Liver (tissue), 9 donors: Measurements from ENCODE around the gene DSG3. TPM values are rescaled to one million over a fixed set of nuclear protein-coding genes. Genes with fewer than 3 reads are reported as not detected.

Source experiments
- DNase-seq: peaks from one replicate; pipeline ENCODE4 v3.0.0-alpha.2; 2017; ENCODE audit warnings: low spot score
- H3K27ac ChIP-seq, 2 donors: one replicate each; pipeline ENCODE4 v1.7.0; 2013; ENCODE audit warnings: inconsistent platforms in 2 of 2, low read length in 2 of 2, control low read depth in 1 of 2, low read depth in 1 of 2, mild to moderate bottlenecking in 1 of 2
- H3K27me3 ChIP-seq, 4 donors: one replicate each; pipeline versions ENCODE4 v1.6.1 to v1.7.0; 2013; ENCODE audit warnings: low read length in 3 of 4, inconsistent platforms in 1 of 4, mild to moderate bottlenecking in 1 of 4, moderate library complexity in 1 of 4; ENCODE audit not compliant: control insufficient read depth in 4 of 4, insufficient read depth in 4 of 4
- H3K36me3 ChIP-seq, 4 donors: one replicate each; pipeline versions ENCODE4 v1.6.1 to v1.7.0; 2013; ENCODE audit warnings: low read length in 3 of 4, mild to moderate bottlenecking in 3 of 4, low read depth in 1 of 4, moderate library complexity in 1 of 4; ENCODE audit not compliant: control insufficient read depth in 4 of 4, insufficient read depth in 3 of 4
- H3K4me1 ChIP-seq, 4 donors: one replicate each; pipeline versions ENCODE4 v1.6.1 to v1.7.0; 2013; ENCODE audit warnings: low read length in 3 of 4, mild to moderate bottlenecking in 3 of 4, moderate library complexity in 1 of 4; ENCODE audit not compliant: control insufficient read depth in 4 of 4, insufficient read depth in 4 of 4
- H3K4me3 ChIP-seq, 3 donors: one replicate each; pipeline versions ENCODE4 v1.6.1 to v1.7.0; 2013; ENCODE audit warnings: low read length in 3 of 3, control low read depth in 1 of 3, low read depth in 1 of 3, mild to moderate bottlenecking in 1 of 3
- H3K9ac ChIP-seq, 2 donors: one replicate each; pipeline ENCODE4 v1.7.0; 2013; ENCODE audit warnings: low read length in 2 of 2, mild to moderate bottlenecking in 2 of 2, moderate library complexity in 2 of 2, control low read depth in 1 of 2, low read depth in 1 of 2
- H3K9me3 ChIP-seq, 4 donors: one replicate each; pipeline versions ENCODE4 v1.6.1 to v1.7.0; 2013; ENCODE audit warnings: low read length in 3 of 4; ENCODE audit not compliant: control insufficient read depth in 4 of 4
- CTCF ChIP-seq: fragments of 150-350 bp; IDR thresholded peaks from 2 replicates; pipeline ENCODE4 v1.5.1; 2017; ENCODE audit warnings: improper control_type of control experiment, low read depth, low read length; ENCODE audit not compliant: missing input control
- EGR1 ChIP-seq, 2 donors: IDR thresholded peaks; 2 replicates each; pipeline ENCODE4 v1.6.1; 2016 to 2018; ENCODE audit warnings: antibody characterized with exemption in 2 of 2, low read depth in 2 of 2
- FOXA1 ChIP-seq: IDR thresholded peaks from 2 replicates; pipeline ENCODE4 v1.6.1; 2016; ENCODE audit warnings: antibody characterized with exemption
- FOXA2 ChIP-seq: IDR thresholded peaks from 2 replicates; pipeline ENCODE4 v1.6.1; 2016; ENCODE audit warnings: antibody characterized with exemption
- GABPA ChIP-seq, 2 donors: IDR thresholded peaks in 1 of 2; conservative IDR thresholded peaks in 1 of 2; 2 replicates each; pipeline ENCODE4 v1.6.1; 2016; ENCODE audit warnings: antibody characterized with exemption in 2 of 2, mild to moderate bottlenecking in 1 of 2, moderate library complexity in 1 of 2
- HNF4A ChIP-seq, 2 donors: conservative IDR thresholded peaks; 2 replicates each; pipeline ENCODE4 v1.6.1; 2016; ENCODE audit warnings: antibody characterized with exemption in 2 of 2, mild to moderate bottlenecking in 2 of 2
- HNF4G ChIP-seq: IDR thresholded peaks from 2 replicates; pipeline ENCODE4 v1.6.1; 2016; ENCODE audit warnings: antibody characterized with exemption
- JUND ChIP-seq, 2 donors: IDR thresholded peaks; 2 replicates each; pipeline ENCODE4 v1.6.1; 2016; ENCODE audit warnings: antibody characterized with exemption in 2 of 2
- MAX ChIP-seq: IDR thresholded peaks from 2 replicates; pipeline ENCODE4 v1.6.1; 2016; ENCODE audit warnings: antibody characterized with exemption
- RAD21 ChIP-seq, 2 donors: IDR thresholded peaks; 2 replicates each; pipeline ENCODE4 v1.6.1; 2016; ENCODE audit warnings: antibody characterized with exemption in 2 of 2, mild to moderate bottlenecking in 2 of 2
- RXRA ChIP-seq, 2 donors: IDR thresholded peaks; 2 replicates each; pipeline ENCODE4 v1.6.1; 2017 to 2018; ENCODE audit warnings: antibody characterized with exemption in 2 of 2, mild to moderate bottlenecking in 1 of 2
- SP1 ChIP-seq: IDR thresholded peaks from 2 replicates; pipeline ENCODE4 v1.6.1; 2018; ENCODE audit warnings: antibody characterized with exemption, mild to moderate bottlenecking
- TAF1 ChIP-seq: conservative IDR thresholded peaks from 2 replicates; pipeline ENCODE4 v1.6.1; 2016; ENCODE audit warnings: antibody characterized with exemption, mild to moderate bottlenecking
- YY1 ChIP-seq: IDR thresholded peaks from 2 replicates; pipeline ENCODE4 v1.6.1; 2016; ENCODE audit warnings: antibody characterized with exemption, mild to moderate bottlenecking
- WGBS: extraction: QIAGEN DNeasy Blood & Tissue Kit; methylation state at CpG from one replicate; pipeline ENCODE4 v1.1.7; 2013; 5-methylcytosine and 5-hydroxymethylcytosine counted together
- polyA plus RNA-seq, 2 donors: library from polyadenylated mRNA; stranded (reverse) in 1 of 2; unstranded in 1 of 2; fragments of 200-250 nt in 1 of 2; fragments of >200 nt in 1 of 2; fragmentation: Nextera tagmentation in 1 of 2; extraction: Ambion mirVana in 1 of 2; gene quantifications; one replicate each; pipeline versions ENCODE4 v1.2.1 to v1.2.3, GENCODE V29; 2013 to 2015
- total RNA-seq, 2 donors: library from RNA; depleted of rRNA; stranded (reverse); fragments of >200 nt; gene quantifications; one replicate each; pipeline ENCODE4 v1.2.3, GENCODE V29; 2014
- TF ChIP-seq, protein P1 (sequence below): IDR thresholded peaks from 2 replicates; pipeline ENCODE4 v1.6.1; 2016; ENCODE audit warnings: antibody characterized with exemption
- TF ChIP-seq, protein P2 (sequence below): IDR thresholded peaks from 2 replicates; pipeline ENCODE4 v1.6.1; 2016; ENCODE audit warnings: antibody characterized with exemption, mild to moderate bottlenecking
- TF ChIP-seq, protein P3 (sequence below): IDR thresholded peaks from 2 replicates; pipeline ENCODE4 v1.6.1; 2016; ENCODE audit warnings: antibody characterized with exemption
- donor health status: healthy.
- donor health status: healthy.
- donor health status: healthy.
- donor health status: healthy.
- donor health status: healthy.

DSG3 gene
- total and polyA plus RNA-seq, 4 donors, result not detected

GRCh38 chr18:31398191-31398590, 49.4 kb upstream of the DSG3 start:
- no peak for DNase-seq
- WGBS, result 86% methylated on average over 2 of the region's 2 CpGs

DNA sequence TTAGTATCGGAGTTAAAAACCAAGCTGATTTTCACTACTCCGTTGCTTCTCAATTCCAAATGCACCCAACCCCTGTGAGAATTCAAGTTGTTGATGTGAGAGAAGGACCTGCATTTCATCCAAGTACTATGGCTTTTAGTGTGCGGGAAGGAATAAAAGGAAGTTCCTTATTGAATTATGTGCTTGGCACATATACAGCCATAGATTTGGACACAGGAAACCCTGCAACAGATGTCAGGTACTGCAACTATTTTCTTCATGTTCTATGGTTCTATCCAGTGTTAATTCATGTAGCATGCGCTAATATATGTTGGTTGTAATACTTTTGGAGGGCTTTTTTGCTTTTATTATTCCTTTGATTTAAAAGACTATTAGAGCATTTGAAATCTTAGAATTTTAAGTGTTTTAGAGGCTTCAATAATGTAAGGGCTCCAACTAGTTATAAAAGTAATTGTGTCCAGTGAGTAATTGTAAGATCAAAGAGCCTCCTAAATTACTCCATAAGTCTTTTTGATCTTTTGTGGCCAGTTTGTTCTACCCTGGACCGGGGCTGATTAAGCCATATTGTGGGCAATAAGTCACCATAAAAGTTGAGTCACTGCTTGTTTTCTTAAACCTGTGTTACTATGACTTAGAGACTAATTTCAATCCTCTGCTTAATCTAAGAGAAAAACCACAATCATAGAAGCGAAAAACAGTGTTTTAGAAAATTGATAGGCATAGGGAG, 48.1 kb upstream of the DSG3 start:
- DNase-seq, result no peak
- Histone ChIP-seq H3K27ac (no peak overlapping the region), H3K4me3 (no peak overlapping the region), H3K4me1 (peaks cover 5 to 27% (median 19%) of the 10 kb centered on the region in 4 donors), H3K9me3 (no peaks in the 10 kb centered on the region), H3K36me3 (no peaks in the 10 kb centered on the region), H3K9ac (no peak overlapping the region), H3K27me3 (no peaks in the 10 kb centered on the region)
- no peak for TF ChIP-seq FOXA2
- TF ChIP-seq, protein P1, sequence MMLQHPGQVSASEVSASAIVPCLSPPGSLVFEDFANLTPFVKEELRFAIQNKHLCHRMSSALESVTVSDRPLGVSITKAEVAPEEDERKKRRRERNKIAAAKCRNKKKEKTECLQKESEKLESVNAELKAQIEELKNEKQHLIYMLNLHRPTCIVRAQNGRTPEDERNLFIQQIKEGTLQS, result no peak
- no peak for TF ChIP-seq RAD21 (IDR thresholded peaks at IDR 0.05)
- no peak for TF ChIP-seq JUND (IDR thresholded peaks at IDR 0.05)
- TF ChIP-seq FOXA1, result no peak
- TF ChIP-seq, protein P2, sequence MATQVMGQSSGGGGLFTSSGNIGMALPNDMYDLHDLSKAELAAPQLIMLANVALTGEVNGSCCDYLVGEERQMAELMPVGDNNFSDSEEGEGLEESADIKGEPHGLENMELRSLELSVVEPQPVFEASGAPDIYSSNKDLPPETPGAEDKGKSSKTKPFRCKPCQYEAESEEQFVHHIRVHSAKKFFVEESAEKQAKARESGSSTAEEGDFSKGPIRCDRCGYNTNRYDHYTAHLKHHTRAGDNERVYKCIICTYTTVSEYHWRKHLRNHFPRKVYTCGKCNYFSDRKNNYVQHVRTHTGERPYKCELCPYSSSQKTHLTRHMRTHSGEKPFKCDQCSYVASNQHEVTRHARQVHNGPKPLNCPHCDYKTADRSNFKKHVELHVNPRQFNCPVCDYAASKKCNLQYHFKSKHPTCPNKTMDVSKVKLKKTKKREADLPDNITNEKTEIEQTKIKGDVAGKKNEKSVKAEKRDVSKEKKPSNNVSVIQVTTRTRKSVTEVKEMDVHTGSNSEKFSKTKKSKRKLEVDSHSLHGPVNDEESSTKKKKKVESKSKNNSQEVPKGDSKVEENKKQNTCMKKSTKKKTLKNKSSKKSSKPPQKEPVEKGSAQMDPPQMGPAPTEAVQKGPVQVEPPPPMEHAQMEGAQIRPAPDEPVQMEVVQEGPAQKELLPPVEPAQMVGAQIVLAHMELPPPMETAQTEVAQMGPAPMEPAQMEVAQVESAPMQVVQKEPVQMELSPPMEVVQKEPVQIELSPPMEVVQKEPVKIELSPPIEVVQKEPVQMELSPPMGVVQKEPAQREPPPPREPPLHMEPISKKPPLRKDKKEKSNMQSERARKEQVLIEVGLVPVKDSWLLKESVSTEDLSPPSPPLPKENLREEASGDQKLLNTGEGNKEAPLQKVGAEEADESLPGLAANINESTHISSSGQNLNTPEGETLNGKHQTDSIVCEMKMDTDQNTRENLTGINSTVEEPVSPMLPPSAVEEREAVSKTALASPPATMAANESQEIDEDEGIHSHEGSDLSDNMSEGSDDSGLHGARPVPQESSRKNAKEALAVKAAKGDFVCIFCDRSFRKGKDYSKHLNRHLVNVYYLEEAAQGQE, result no peak
- TF ChIP-seq SP1, result no peak
- no peak for TF ChIP-seq MAX
- no peak for TF ChIP-seq CTCF
- TF ChIP-seq HNF4A (conservative IDR thresholded peaks at IDR 0.05), result no peak
- TF ChIP-seq YY1, result no peak
- no peak for TF ChIP-seq HNF4G
- TF ChIP-seq GABPA (IDR thresholded peaks at IDR 0.05 in 1 of 2, conservative IDR thresholded peaks at IDR 0.05 in 1 of 2), result no peak
- TF ChIP-seq TAF1, result no peak
- TF ChIP-seq, protein P3, sequence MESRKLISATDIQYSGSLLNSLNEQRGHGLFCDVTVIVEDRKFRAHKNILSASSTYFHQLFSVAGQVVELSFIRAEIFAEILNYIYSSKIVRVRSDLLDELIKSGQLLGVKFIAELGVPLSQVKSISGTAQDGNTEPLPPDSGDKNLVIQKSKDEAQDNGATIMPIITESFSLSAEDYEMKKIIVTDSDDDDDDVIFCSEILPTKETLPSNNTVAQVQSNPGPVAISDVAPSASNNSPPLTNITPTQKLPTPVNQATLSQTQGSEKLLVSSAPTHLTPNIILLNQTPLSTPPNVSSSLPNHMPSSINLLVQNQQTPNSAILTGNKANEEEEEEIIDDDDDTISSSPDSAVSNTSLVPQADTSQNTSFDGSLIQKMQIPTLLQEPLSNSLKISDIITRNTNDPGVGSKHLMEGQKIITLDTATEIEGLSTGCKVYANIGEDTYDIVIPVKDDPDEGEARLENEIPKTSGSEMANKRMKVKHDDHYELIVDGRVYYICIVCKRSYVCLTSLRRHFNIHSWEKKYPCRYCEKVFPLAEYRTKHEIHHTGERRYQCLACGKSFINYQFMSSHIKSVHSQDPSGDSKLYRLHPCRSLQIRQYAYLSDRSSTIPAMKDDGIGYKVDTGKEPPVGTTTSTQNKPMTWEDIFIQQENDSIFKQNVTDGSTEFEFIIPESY, result no peak
- no peak for TF ChIP-seq RXRA (IDR thresholded peaks at IDR 0.05)
- TF ChIP-seq EGR1 (IDR thresholded peaks at IDR 0.05; ENCODE audit: low read depth in 2 of 2), result no peak
- 75% methylated on average over 6 of the region's 6 CpGs for WGBS

More at GRCh38 chr18:31398191-31398590, 49.4 kb upstream of the DSG3 start:
- Histone ChIP-seq H3K36me3 (no peaks in the 10 kb centered on the region), H3K27ac (no peak overlapping the region), H3K9me3 (no peaks in the 10 kb centered on the region), H3K9ac (no peak overlapping the region), H3K4me1 (peaks cover 4 to 21% (median 16%) of the 10 kb centered on the region in 4 donors), H3K27me3 (no peaks in the 10 kb centered on the region), H3K4me3 (no peak overlapping the region)
- TF ChIP-seq FOXA2 (no peak), HNF4A (conservative IDR thresholded peaks at IDR 0.05) (no peak), YY1 (no peak), MAX (no peak), RXRA (IDR thresholded peaks at IDR 0.05) (no peak)
